Stomach smooth muscle (tissue), 2 donors: Measurements from ENCODE around the gene TBCD.

Source experiments
- H3K27ac ChIP-seq: one replicate; pipeline ENCODE4 v1.7.0; 2013; ENCODE audit warnings: mild to moderate bottlenecking, low read length, inconsistent platforms
- H3K27me3 ChIP-seq, 2 donors: one replicate each; pipeline ENCODE4 v1.7.0; 2013; ENCODE audit warnings: low read length in 2 of 2; ENCODE audit not compliant: insufficient read depth in 2 of 2, control insufficient read depth in 1 of 2
- H3K36me3 ChIP-seq, 2 donors: one replicate each; pipeline ENCODE4 v1.7.0; 2013; ENCODE audit warnings: low read length in 2 of 2; ENCODE audit not compliant: control insufficient read depth in 2 of 2, insufficient read depth in 2 of 2
- H3K4me1 ChIP-seq: one replicate; pipeline ENCODE4 v1.7.0; 2013; ENCODE audit warnings: low read length; ENCODE audit not compliant: control insufficient read depth, insufficient read depth
- H3K4me3 ChIP-seq, 2 donors: one replicate each; pipeline ENCODE4 v1.7.0; 2013; ENCODE audit warnings: low read length in 2 of 2
- H3K9ac ChIP-seq, 2 donors: one replicate each; pipeline ENCODE4 v1.7.0; 2013; ENCODE audit warnings: low read length in 2 of 2, mild to moderate bottlenecking in 1 of 2
- H3K9me3 ChIP-seq, 2 donors: one replicate each; pipeline ENCODE4 v1.7.0; 2013; ENCODE audit warnings: low read length in 2 of 2; ENCODE audit not compliant: control insufficient read depth in 2 of 2
- donor health status: healthy.
- donor health status: Pancreatic carcinoma.

TBCD gene

DNA sequence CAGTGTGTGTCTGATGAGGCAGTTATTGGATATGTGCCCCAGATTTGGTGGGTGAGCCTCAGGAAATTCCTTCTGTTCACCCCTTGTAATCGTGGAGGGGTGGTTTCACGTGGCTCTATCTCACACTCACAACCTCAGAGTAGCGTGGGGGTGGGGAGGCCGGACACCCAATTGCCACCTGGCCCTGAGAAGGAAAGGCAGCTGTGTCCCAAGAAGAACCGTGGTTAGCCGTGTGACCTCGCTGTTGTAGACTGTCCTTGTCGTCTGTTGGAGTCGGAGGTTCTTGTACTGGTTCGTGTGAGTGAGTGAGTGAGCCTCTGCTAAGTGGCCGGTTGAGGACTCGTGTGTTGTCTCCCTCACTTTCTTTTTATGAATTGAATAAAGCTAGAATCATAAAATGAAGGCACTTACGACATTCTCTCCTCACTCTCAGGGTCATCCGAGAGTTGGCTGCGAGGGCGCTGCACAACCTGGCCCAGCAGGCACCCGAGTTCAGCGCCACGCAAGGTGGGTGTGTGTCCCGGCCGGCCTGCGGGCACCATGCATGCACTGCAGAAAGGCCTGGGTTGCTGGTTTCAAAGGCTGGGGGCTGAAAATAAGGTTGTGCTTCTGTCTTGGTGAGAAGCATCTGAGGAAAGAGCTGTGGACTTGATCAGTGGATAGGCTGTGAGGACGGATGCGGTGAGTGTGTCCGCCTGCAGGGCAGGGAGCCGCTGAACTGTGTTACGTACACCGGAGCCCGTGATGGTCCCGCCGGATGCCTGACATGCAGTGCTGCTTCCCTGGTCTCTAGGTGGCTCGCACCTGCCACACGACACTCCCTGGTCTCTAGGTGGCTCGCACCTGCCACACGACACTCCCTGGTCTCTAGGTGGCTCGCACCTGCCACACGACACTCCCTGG, 151.4 kb downstream of the TBCD start:
- Histone ChIP-seq H3K4me3 (no peak overlapping the region), H3K9me3 (no peaks in the 10 kb centered on the region), H3K9ac (no peak overlapping the region), H3K4me1 (no peaks in the 10 kb centered on the region), H3K27ac (no peak overlapping the region), H3K36me3 (peaks cover 17 to 23% of the 10 kb centered on the region in 2 donors), H3K27me3 (no peaks in the 10 kb centered on the region)

DNA sequence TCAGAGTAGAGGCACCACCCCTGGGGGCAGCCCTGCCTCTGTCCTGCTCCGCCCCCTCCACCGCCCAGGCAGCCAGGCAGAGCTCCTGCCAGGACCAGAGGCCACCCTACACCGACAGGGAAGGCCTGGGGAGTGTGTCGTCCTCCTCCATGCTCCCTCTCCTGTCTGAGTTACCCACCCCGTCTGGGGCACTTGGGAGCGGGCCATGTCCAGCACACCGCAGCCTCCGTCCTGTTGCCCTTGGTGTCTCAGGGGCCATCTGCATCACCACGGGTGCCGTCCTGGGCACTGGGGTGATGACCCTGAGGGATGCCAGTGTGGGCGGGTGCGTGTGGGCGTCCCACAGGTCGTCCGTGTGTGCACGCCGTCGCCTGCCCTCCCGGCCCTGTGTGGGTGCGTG, 153.3 kb downstream of the TBCD start:
- Histone ChIP-seq H3K4me3 (no peak overlapping the region), H3K27ac (no peak overlapping the region), H3K9ac (no peak overlapping the region), H3K9me3 (no peaks in the 10 kb centered on the region), H3K36me3 (peaks cover 13 to 18% of the 10 kb centered on the region in 2 donors), H3K4me1 (no peaks in the 10 kb centered on the region), H3K27me3 (no peaks in the 10 kb centered on the region)

DNA sequence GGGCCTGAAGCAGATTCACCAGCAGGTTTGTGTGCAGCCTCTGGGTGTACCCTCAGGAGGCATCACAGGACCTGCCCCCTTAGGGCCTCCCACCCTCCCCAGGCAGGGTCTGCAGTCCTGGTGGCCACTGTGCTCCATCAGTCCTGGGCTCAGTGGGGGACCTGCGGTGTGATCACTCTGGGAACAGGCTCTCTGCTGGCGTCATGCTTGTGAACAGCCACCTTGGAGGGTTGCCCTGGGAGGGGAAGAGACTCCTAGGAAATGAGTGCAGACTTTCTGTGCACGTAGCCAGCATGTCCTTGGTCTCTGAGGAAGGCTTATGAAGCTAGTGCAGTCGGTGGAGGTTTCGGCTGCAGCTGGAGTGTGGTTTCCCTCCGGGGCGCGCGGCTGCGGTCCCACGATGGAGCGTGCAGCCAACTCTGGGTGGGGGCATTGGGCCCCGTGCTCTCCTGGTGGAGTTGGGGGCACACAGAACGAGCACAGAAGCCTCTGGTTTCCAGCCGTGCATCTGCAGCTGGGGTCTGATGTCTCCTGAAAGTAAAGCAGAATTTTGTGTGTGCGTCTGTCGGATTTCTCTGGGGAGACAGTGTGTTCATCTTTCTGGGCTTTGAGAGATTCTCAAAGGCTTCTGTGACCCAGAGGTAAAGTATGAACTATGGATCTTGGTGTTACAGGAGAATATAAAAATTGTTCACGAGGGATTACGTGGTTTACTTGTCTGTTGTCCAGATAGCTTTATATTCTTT, 156.1 kb downstream of the TBCD start:
- no peak overlapping the region for H3K27ac ChIP-seq
- no peak overlapping the region for H3K4me3 ChIP-seq
- no peaks in the 10 kb centered on the region for H3K9me3 ChIP-seq
- peaks cover 2% of the 10 kb centered on the region for H3K4me1 ChIP-seq
- H3K27me3 ChIP-seq: no peaks in the 10 kb centered on the region
- no peak overlapping the region for H3K9ac ChIP-seq
- peaks cover 10 to 18% of the 10 kb centered on the region in 2 donors for H3K36me3 ChIP-seq

- peaks cover 10 to 19% of the 10 kb centered on the region in 2 donors for H3K36me3 ChIP-seq
- H3K4me1 ChIP-seq: peaks cover 4% of the 10 kb centered on the region
- no peak overlapping the region for H3K9ac ChIP-seq
- no peaks in the 10 kb centered on the region for H3K27me3 ChIP-seq
- H3K27ac ChIP-seq: no peak overlapping the region
- H3K9me3 ChIP-seq: no peaks in the 10 kb centered on the region
- H3K4me3 ChIP-seq: no peak overlapping the region
Measured at GRCh38 chr17:82908543-82909160, 156.8 kb downstream of the TBCD start.

DNA sequence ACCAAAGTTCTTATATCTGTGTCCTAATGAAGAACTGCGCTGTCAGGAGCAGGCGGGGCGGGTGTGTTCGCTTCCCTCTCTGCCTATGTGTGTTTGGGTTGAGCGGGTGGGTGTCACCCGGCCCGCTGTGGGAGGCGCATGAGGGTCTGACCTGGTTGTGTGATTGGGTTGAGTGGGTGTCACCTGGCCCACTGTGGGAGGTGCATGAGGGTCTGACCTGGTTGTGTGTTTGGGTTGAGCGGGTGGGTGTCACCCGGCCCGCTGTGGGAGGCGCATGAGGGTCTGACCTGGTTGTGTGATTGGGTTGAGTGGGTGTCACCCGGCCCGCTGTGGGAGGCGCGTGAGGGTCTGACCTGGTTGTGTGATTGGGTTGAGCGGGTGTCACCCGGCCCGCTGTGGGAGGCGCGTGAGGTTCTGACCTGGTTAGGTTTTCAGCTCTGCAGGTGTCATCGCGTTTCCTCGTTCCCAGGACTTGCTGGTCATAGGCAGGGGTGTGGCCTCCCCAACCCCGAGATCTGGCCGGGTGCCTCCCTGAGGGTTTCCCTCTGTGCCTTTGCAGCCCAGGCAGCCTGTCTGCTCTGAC, 157.5 kb downstream of the TBCD start:
- H3K9ac ChIP-seq: no peak overlapping the region
- no peak overlapping the region for H3K4me3 ChIP-seq
- no peak overlapping the region for H3K27ac ChIP-seq
- peaks cover 5% of the 10 kb centered on the region for H3K4me1 ChIP-seq
- peaks cover 10 to 19% of the 10 kb centered on the region in 2 donors for H3K36me3 ChIP-seq
- H3K9me3 ChIP-seq: no peaks in the 10 kb centered on the region
- no peaks in the 10 kb centered on the region for H3K27me3 ChIP-seq

GRCh38 chr17:82910041-82910481, 158.2 kb downstream of the TBCD start:
- peaks cover 10 to 16% of the 10 kb centered on the region in 2 donors for H3K36me3 ChIP-seq

DNA sequence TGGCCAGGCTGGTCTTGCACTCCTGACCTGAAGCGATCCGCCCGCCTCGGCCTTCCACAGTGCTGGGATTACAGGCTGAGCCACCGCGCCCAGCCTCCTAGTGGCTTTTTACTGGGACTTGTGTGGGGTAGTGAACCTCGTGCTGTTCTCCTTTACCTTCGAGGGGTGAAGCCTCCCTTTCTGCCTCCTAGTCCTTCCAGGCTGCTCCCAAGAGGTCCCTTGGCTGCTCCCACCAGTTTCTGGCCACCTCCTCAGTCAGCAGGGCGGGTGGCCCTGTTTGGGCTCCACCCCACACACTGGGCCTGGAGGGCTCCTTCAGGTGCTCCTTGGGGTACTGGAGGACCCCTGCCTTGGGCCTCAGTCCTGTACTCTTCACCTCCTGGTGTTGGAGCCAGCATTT, 158.9 kb downstream of the TBCD start:
- Histone ChIP-seq H3K9me3 (no peaks in the 10 kb centered on the region), H3K27me3 (no peaks in the 10 kb centered on the region), H3K9ac (no peak overlapping the region), H3K27ac (no peak overlapping the region), H3K36me3 (peaks cover 9 to 18% of the 10 kb centered on the region in 2 donors), H3K4me1 (peaks cover 6% of the 10 kb centered on the region), H3K4me3 (no peak overlapping the region)

More at GRCh38 chr17:82910041-82910481, 158.2 kb downstream of the TBCD start:
- Histone ChIP-seq H3K4me1 (peaks cover 6% of the 10 kb centered on the region), H3K9me3 (no peaks in the 10 kb centered on the region), H3K4me3 (no peak overlapping the region), H3K27me3 (no peaks in the 10 kb centered on the region), H3K27ac (no peak overlapping the region), H3K9ac (no peak overlapping the region)

DNA sequence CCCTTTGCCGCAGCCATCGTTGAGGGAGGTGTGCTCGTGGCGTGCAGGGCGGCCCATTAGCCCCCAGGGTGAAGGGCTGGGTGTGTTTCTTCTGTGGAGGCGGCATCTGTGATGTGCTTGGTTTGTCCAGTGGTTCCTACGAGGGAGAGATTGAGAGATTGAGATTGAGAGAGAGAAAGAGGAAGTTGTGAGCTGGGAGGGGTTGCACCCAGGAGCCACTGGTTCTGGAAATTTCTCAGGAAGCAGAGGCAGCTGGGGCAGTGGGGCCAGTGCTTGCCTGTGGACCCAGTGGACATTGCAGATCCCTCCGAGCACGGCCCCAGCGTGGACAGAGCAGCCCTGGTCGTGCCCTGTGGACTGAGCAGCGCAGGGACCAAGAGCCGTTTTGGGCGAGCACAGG, 160.0 kb downstream of the TBCD start:
- H3K4me1 ChIP-seq: peaks cover 6% of the 10 kb centered on the region
- H3K9ac ChIP-seq: no peak overlapping the region
- H3K27ac ChIP-seq: no peak overlapping the region
- H3K4me3 ChIP-seq: no peak overlapping the region
- H3K27me3 ChIP-seq: no peaks in the 10 kb centered on the region
- H3K36me3 ChIP-seq: peaks cover 4 to 14% of the 10 kb centered on the region in 2 donors
- H3K9me3 ChIP-seq: no peaks in the 10 kb centered on the region

DNA sequence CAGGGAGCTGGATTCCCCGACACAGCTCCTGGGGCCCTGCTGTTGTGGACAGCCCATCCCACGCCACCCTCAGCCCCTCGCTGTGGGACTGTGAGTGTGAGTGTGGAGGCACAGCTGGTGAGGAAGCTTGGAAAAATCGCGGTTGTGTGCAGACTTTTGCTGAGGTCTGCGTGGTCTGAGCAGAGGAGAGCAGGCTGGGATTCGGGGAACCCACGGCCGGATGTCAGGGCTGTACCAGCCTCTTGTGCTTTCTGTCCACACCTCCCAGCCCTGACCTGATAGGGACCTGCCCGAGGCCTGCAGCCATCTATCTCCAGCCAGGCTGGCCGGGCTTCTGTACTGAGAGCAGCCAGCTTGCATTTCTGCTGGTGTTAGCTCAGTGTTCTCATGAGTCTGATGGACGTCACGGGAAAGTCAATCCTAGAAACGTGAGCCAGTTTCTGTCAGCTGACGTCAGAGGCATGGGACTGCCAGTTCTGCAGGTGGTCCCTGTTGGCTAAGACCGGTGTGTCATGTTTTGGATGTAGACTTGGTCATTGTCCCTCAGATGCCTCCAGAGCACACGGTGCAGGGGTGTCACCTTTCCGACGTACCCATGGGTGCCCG, 160.7 kb downstream of the TBCD start:
- no peak overlapping the region for H3K9ac ChIP-seq
- H3K27me3 ChIP-seq: no peaks in the 10 kb centered on the region
- H3K9me3 ChIP-seq: no peaks in the 10 kb centered on the region
- no peak overlapping the region for H3K4me3 ChIP-seq
- peaks cover 6% of the 10 kb centered on the region for H3K4me1 ChIP-seq
- H3K27ac ChIP-seq: no peak overlapping the region
- peaks cover 3 to 12% of the 10 kb centered on the region in 2 donors for H3K36me3 ChIP-seq
